IPS-NIHi11 (cell line): ENCODE measurements around the gene KRT82.
"Not testable (repeated sequence)": the region's sequence is repeated elsewhere in the genome, so short reads cannot be mapped to it uniquely, and the experiment has no call there.

Source experiments
- DNase-seq: peaks from one replicate; pipeline ENCODE4 v3.0.0; 2012; ENCODE audit warnings: mixed read lengths, low spot score

KRT82 gene

DNA sequence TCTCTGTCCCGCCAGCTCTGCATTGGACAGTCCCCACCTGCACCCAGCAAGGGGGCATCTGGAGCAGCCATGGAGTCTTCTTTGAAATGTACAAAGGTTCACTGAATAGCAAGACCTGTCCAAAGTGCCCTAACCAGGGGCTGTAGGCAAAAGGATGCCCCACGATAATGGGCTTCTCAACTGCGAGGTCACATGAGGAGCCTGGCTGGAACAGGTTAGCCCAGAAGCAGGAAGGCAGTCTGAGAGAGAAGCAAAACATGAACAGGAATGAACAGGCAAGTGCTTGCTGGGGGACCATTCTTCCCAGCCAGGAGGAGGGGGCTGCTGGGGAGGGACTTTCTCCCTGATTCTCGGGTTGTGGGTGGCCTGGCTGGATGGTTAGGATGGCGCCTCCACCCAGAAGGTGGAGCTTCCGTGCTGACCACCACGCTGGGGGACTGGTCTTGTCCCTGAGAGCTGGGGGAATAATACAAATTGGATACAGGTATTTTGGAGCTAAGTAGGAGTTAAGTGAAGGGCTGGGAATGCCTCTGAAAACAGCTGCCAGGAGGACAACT lies 46.0 kb downstream of the KRT82 start:
- DNase-seq = no peak

- no peak for DNase-seq
These were observed 46.5 kb downstream of the KRT82 start for GRCh38 chr12:52359621-52360061.

GRCh38 chr12:52358575-52359350 lies 47.4 kb downstream of the KRT82 start:
- DNase-seq = no peak

- no peak for DNase-seq
These were observed 49.2 kb downstream of the KRT82 start for GRCh38 chr12:52356762-52357580.

DNA sequence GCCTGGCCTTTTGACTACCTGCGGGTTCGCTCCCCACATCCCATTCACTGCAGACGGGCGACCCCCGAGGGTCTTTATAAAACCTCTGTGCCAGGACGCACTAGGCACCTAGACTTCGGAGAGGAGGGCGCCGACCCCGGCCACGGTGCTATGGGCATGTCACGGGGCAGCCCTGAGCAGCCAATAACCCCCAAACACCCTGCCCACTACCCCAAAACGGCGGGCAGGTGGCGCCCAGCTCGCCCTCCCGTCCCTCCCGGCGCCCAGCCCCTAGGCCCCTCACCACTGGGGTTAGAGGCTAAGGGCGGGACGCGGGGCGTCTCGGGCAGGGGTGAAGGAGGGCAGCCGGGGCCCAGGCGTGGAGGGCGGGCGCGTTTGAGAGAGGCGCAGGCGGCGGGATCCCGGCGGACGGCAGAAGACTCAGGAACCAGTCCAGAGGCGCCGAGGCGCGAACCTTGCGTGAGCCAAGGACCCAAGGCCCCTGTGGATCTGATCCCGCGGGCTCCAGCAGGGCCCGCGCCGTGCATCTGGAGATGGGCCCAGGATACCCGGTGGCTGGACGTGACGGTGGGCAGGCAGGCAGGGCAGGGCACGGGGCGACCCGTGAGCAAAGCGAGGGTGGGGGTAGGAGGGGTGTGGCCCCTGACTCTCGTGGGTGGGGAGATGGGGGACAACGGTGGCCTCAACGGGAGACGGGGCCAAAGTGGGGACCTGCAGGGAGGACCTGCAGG lies 49.9 kb downstream of the KRT82 start:
- DNase-seq = no peak

GRCh38 chr12:52355176-52355575 lies 51.0 kb downstream of the KRT82 start:
- DNase-seq = no peak

DNA sequence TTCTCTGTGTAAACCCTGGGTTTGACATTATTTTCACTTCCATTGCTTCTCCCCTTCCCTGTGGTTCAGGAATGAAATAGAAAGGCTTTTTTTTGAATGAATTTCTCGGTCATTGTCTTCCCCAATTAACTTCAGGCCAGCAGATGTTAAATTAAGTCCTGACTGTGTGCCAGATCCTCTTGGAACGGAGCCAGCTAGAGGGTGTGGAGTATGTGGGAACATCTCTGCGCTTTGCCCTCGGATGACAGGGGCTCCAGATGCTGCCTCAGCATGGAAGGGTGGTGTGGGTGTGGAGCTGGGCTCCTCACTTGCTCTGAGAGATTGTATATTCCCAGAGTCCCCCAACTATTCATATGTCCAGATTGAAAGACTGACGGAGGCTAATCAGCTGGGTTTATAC lies 51.9 kb downstream of the KRT82 start:
- no peak for DNase-seq

GRCh38 chr12:52353766-52354165 lies 52.4 kb downstream of the KRT82 start:
- DNase-seq = no peak

DNA sequence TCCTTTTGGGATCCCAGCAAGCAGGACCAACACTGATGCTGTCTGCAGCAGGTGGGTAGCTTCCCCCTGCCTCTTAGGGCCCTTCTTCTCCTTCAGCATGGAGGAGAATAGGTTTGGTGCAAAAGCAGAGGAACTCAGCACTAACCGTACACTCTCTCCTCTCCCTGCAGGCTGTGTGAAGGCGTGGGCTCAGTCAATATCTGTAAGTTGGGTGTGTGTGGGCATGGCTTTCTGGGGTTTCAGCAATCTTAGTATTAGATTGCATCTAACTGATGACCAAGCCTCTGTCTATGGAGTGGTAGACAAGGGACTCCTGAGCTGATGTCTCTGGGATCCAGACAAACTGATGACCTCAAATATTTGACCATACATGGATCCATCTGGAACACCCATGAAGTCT lies 53.2 kb downstream of the KRT82 start:
- no peak for DNase-seq

DNA sequence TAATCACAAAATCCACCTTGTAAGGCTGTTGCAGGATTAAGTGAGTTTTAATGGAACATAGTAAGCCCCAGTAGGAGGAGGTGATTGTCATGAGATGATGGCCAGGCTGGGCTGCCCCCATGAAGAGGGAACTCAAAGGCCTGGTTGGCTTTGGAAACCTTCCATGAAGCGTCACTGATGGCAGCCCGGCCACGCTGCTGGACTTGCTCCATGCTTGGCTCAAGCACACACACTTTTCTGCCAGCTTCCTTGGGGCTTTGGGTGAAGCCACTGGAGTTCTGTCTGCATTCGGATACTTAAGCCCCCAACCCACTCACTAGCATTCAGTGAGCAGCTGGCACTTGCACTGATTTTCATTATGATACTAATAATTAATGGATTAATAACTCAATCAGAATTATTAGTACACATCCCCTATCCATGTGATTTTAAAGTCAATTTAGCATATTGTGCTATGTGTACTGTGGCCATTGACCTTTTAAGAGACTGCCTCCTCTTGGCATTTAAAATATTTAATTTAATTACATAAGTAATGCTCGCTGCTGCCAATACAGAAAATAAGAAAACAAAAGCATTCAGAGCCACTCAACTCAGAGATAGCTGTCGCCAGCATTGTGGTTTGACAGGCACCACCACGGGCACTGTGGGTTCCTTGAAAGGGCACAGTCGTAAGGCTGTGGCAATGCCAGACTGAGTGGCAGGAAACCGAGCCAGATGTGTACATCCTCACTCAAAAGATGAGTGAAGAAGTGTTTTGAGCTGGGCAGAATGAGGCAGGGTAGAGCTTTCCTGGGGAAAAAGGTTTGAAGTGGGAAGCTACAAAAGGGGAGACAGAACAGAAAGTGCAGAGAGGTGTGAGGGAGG lies 54.7 kb downstream of the KRT82 start:
- no peak for DNase-seq

- no peak for DNase-seq
These were observed 55.3 kb downstream of the KRT82 start for GRCh38 chr12:52350786-52351185.

DNA sequence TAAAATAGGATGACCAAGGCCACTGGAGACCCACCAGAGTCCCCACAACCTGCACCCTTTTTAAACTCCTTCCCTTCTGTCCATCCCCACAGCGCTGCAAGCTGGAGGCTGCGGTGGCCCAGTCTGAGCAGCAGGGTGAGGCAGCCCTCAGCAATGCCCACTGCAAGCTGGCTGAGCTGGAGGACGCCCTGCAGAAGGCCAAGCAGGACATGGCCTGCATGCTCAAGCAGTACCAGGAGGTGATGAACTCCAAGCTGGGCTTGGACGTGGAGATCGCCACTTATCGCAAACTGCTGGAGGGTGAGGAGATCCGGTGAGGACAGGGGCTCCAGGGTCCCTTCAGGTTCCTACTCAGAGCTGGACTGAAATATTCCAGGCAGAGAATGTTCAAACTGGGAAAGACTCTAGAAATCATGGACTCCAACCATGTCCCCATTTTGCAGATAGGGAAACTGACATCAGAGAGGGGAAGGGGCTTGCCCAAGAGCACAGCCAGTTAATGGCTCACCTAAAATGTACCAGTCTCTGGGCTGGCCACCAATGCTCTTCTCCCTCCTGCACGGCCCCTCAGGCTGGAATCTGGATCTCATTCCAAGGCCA lies 56.0 kb downstream of the KRT82 start:
- DNase-seq = no peak

GRCh38 chr12:52349196-52349595 lies 56.9 kb downstream of the KRT82 start:
- DNase-seq = no peak

- DNase-seq = no peak
These were observed 58.3 kb downstream of the KRT82 start for GRCh38 chr12:52347551-52348510.

GRCh38 chr12:52347016-52347415 lies 59.1 kb downstream of the KRT82 start:
- DNase-seq = no peak

DNA sequence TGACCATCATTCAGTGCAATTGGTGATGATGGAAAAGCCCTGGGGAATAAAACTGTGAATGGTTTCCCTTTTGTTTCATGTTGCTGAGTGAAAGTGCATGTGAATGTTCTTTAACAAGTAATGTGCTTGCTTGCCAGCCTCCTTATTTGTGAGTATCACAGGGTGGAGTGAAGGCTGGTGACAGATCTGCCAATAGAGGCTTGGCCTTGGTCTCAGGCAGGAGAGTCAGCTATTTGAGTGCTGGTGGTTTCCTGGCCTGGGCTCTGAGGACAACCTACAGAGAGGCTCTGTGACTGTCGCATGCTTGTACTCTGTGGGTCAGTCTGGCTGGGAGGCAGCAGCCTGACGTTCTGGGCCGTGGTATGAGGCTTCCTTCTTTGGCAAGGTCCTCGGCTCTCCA lies 59.5 kb downstream of the KRT82 start:
- DNase-seq = no peak

DNA sequence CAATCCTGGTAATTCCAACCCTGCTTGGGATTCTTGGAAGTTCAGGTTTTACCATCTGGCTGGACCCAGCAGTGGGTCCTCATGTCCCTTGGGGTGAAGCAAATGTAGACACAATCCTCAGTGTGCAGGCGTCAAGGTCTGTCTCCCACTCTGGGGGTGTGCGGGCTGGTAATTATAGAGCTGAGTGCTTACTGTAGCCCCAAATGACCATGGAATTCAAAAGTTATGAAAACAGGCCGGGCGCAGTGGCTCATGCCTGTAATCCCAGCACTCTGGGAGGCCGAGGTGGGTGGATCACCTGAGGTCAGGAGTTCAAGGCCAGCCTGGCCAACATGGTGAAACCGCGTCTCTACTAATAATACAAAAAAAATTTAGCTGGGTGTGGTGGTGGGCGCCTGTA lies 61.1 kb downstream of the KRT82 start:
- DNase-seq = not testable (repeated sequence)

GRCh38 chr12:52344111-52344510 lies 62.0 kb downstream of the KRT82 start:
- DNase-seq = no peak
